A549 treated with dexamethasone at 1 μM for 4 hours (cell line): ENCODE data around the gene HOXB9. TPM values are rescaled to one million over a fixed set of nuclear protein-coding genes. Genes with fewer than 3 reads are reported as not detected.

Experiments
- total RNA-seq: library from RNA; stranded (reverse); fragments of 200-300 nt; extraction: Qiagen RNA extraction; gene quantifications from 5 replicates; pipeline ENCODE4 v1.2.3, GENCODE V29; 2022

The HOXB9 gene
- 7.0 to 7.5 TPM (median 7.3 TPM) in 5 replicates for total RNA-seq

GRCh38 chr17:48626245-48627117 is at the start of gene HOXB9:
Gene HOXB9, minus strand, starts transcription at chr17:48626358. Its CDS starts 89 bp downstream, at chr17:48626269.

DNA sequence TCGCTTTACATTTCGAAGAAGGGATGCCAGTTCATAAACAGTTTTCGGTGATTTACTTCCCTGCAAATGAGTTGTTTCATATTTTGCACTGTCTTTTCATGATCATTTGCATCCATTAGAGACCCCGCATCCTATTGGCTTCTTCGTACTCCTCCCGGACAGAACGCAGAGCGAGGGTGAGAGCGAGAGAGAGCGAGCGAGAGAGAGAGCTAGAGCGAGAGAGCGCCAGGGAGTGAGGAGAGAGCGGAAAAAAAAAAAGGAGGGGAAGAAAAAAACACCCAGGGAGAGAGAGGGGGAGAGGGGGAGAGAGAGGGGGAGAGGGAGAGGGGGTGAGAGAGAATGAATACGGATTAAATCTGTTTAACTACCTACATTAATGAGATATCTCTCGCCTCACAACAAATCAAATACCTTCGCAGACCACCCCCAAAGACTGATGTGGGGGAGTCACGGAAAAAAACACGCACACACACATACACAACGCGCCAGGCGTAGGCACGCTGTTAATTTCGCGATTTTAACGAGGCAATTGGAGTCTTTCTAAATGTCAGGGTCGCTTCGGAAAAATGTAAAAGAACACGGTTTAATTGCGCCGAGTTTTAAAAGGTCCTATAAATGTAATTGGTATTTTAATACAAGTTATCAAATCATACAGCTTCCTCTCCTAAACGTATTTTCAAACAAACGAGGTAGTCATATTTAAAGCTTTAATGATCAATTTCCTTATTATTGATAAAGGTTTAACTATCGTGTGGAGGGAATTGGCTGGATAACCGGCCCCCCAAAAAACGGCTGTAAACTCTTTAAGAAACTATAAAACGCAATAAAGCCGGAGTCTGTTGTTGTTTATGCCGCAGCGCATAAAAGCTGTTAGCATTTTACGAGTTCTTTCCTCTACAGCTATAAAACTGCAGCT is 10.9 kb downstream of the HOXB9 start, which contains the start of gene HOXB8:
Gene HOXB8, minus strand, starts transcription at position 246 of the 916 bp plus-strand sequence. CDS start 588 bp downstream, outside the sequence.

GRCh38 chr17:48610282-48611211 is 15.6 kb downstream of the HOXB9 start, which contains the start of gene HOXB7:
Gene HOXB7, minus strand, starts transcription at chr17:48611017. Its CDS starts 99 bp downstream, at chr17:48610918.

DNA sequence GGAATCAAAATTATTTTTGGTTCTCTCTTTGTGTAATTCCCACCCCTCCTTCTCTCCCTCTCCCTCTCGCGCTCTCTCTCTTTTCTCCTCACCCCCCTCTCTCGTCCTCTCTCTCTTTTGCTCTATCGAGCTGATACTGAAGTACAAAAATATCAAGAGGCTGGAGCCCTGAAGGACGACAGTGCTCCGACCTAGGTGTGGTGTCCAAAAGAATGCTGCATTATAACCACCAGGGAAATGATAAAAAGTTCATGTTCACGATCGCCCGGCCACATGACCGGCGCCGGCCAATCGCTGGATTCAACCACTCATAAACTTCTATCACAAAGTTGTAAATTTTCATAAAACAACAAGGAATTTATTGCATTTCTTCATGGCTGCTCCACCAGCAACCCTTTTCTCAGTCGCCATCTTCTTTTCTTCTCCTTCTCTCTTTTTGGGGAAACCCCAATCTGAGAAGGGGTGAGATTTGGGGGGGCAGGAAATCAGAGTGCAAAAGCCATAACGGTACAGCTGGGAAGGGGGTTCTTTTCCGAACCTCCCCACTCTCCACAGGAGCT is 21.3 kb downstream of the HOXB9 start, which contains the start of gene HOXB6:
Gene HOXB6, minus strand, starts transcription at position 217 of the 560 bp plus-strand sequence. CDS start 6,836 bp downstream, outside the sequence.

DNA sequence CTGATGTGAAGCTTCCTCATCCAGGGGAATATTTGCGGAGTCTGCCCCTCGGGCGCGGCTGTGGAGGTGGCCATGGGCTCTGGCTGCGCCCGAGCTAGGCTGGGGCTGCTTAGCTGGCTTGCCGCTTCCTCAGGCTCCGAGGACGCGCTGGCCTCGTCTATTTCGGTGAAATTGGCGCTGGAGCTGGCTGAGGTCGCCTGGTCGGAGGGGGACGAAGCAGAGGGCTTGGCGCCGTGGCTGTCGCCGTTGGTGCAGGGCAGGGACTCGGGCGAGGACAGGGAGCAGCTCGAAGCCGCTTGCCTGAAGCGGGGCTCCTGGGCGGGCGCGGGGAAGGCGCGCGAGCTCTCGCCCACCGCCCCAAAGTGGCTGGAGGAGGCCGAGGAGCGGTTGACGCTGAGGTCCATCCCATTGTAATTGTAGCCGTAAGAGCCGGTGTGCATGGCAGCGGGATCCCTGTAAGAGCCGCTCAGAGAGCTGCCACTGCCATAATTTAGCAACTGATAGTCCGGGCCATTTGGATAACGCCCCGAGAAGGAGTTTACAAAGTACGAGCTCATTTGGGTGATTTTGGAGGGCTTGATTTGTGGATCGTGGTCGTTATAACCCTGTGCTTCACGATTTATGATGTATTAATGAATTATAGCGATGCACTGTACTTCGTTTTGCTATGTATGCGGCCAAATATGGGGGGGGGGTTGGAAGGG is 32.9 kb downstream of the HOXB9 start, which contains the start of gene HOXB5:
Gene HOXB5, minus strand, starts transcription at position 654 of the 704 bp plus-strand sequence. Its CDS starts 97 bp downstream, at position 557.

DNA sequence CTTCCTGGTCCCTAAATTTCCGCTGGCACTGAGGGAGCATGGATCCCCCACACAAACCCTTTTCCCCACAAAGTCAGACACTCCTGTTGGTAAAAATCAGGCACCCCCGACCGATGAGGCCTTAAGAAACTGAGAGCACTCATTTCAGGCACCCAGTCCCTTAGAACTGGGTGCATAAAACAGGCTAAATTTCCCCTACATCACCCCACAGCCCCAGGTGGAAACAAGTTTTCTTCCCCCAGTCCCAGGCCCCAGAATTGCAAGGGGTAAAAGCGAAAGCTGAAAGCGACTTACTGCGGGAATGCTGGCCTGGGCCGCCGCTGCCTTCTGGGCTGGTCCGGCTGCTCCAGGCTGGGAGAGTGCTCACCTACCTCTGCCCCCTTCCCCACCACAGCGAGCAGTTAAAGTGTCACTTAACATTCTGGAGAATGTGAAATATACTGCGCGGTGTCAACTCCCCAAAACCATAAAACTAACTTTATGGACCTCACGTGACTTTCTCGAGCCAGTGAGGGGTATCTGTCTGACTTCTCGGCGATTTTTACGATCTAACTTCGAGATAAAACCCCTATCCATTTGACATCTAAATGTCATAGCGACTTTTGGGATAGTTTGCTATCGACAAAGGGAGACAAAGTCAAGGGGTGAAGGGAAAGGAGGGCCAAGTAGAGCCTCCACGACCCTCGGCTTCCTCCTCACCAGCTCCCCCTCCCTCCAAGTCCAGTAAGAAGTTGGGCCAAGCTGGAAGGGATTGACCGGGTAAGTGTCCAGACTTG is 36.1 kb downstream of the HOXB9 start, which contains the start of gene HOXB3:
Gene HOXB3, minus strand, starts transcription at position 411 of the 776 bp plus-strand sequence. CDS start 37,767 bp downstream, outside the sequence.

GRCh38 chr17:48577946-48578615 is 48.1 kb downstream of the HOXB9 start, which contains the start of gene HOXB4:
Gene HOXB4, minus strand, starts transcription at chr17:48578350. Its CDS starts 31 bp downstream, at chr17:48578319.

Other genes starting within 250 kb of the HOXB9 start
- gene SKAP1, start 196.1 kb downstream of the HOXB9 start, total RNA-seq, result 0.11 to 0.14 TPM in 2 of 5 replicates, not detected in the others
- gene HOXB1, start 95.3 kb downstream of the HOXB9 start, total RNA-seq, result not detected in 5 replicates
- gene HOXB2, start 81.2 kb downstream of the HOXB9 start, total RNA-seq, result 0.33 to 0.46 TPM (median 0.34 TPM) in 5 replicates
- gene HOXB4, start 48.0 kb downstream of the HOXB9 start, total RNA-seq, result 0.06 to 0.13 TPM (median 0.09 TPM) in 5 replicates
- 3.9 to 6.9 TPM (median 6.0 TPM) in 5 replicates for gene HOXB3, start 36.1 kb downstream of the HOXB9 start, total RNA-seq
- gene HOXB5, start 32.6 kb downstream of the HOXB9 start, total RNA-seq, result 0.88 to 2.5 TPM (median 2.0 TPM) in 5 replicates
- gene HOXB6, start 21.4 kb downstream of the HOXB9 start, total RNA-seq, result 2.5 to 5.9 TPM (median 4.8 TPM) in 5 replicates
- gene HOXB7, start 15.3 kb downstream of the HOXB9 start, total RNA-seq, result 28.6 to 35.7 TPM (median 31.4 TPM) in 5 replicates
- 5.3 to 6.8 TPM (median 5.9 TPM) in 5 replicates for gene HOXB8, start 11.1 kb downstream of the HOXB9 start, total RNA-seq
- not detected in 5 replicates for gene PRAC1, start 96.2 kb upstream of the HOXB9 start, total RNA-seq
- not detected in 5 replicates for gene PRAC2, start 96.8 kb upstream of the HOXB9 start, total RNA-seq
- gene HOXB13, start 102.4 kb upstream of the HOXB9 start, total RNA-seq, result 1.6 to 2.3 TPM (median 2.0 TPM) in 5 replicates
- gene TTLL6, start 190.9 kb upstream of the HOXB9 start, total RNA-seq, result 0.56 to 1.1 TPM (median 0.70 TPM) in 5 replicates
- gene CALCOCO2, start 204.7 kb upstream of the HOXB9 start, total RNA-seq, result 76.5 to 92.9 TPM (median 91.9 TPM) in 5 replicates